PFSK-1 (cell line): ENCODE data around the gene WDR77.

ENCODE experiments used
- FOXP2 ChIP-seq: optimal IDR thresholded peaks from 2 replicates; pipeline ENCODE3; 2011; ENCODE audit warnings: borderline replicate concordance, control low read depth, inconsistent platforms; ENCODE audit not compliant: insufficient read depth; ENCODE audit errors: extremely low read length, extremely low read depth
- POLR2AphosphoS5 ChIP-seq: IDR thresholded peaks from 2 replicates; pipeline ENCODE4 v1.6.1; 2012; ENCODE audit warnings: low read depth, mild to moderate bottlenecking, control low read depth, low read length, moderate library complexity
- SIN3A ChIP-seq: IDR thresholded peaks from 2 replicates; pipeline ENCODE4 v1.6.1; 2012; ENCODE audit warnings: mild to moderate bottlenecking, low read length, moderate library complexity, borderline replicate concordance; ENCODE audit not compliant: insufficient read depth
- TAF1 ChIP-seq: IDR thresholded peaks from 2 replicates; pipeline ENCODE4 v1.6.1; 2012; ENCODE audit warnings: low read length, control low read depth, borderline replicate concordance; ENCODE audit not compliant: insufficient read depth
- TF ChIP-seq, protein P1 (sequence below), 2 experiments: IDR thresholded peaks; 2 replicates each; pipeline versions ENCODE4 v1.6.1 to v1.8.0; 2011 to 2012; ENCODE audit warnings: low read depth in 2 of 2, low read length in 2 of 2, control low read depth in 1 of 2, inconsistent platforms in 1 of 2, mild to moderate bottlenecking in 1 of 2, moderate library complexity in 1 of 2; ENCODE audit not compliant: insufficient read depth in 1 of 2

The WDR77 gene

DNA sequence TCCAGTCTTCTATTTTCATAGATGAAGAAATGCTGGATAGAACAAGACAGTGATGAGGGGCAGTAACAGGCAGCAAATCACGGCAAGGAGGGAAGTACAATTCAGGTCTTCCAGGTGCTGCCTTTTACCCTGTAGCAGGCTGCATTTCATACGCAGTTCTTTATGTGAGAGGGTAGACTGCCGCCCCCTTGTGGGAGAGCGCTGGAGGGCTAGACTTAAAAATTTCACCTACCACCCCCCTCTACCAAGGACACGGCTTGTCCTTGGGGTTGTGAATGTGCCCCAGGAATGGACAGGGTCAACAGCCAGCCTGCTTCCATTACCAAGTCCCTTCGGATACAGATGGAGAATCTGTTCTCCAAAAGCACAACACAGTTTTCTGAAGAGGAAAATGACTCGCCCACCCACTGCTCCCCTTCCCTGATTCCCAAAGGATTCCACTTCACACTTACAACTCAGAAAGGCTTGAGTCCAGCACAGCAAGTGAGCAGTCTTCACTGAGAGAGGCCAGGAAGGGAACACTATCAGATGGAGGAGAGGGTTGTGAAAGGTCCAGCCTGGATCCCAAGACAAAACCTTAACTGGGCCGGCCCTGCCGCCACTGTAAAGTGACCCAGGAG lies 7.4 kb downstream of the WDR77 start:
- 0 out of 2 replicates have a peak, but pooled peaks have one; percentile 9 for TF ChIP-seq POLR2AphosphoS5
- TF ChIP-seq TAF1 = no peak

DNA sequence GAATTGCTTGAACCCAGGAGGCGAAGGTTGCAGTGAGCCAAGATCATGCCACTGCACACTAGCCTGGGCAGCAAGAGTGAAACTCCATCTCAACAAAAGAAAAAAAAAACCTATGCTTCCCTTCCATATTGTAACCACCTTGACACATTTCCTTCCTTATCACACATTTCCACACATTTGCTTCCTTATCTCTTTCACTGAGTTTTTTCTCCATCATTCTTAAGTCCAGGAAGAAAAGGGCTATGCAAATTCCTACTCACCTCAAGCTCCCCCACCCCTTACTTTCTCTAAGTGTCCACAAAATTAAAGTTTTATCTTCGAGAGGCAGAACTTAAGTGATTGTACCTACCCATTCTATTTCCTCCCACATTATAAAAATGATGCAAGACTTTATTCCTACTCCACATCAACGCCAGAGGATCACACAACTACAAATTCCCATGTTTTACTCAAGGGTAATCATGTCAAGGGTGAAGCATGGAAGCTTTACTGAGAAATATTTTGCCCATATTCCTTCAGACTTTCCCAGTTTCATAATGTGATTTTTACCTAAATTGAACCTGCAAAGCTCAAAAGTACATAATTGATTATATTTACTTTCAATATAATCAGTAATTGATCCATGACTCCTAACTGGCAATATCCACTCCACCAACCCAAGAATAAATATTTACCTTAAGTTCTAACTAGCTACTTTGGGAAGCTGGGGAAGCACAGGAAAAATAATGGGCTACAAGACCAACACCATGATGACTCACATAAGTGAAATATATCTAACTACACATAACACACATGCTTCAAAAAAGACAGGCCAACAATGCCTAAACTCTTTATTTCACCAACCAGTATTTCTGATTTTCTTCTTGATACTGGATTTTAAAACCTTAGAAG lies 9.3 kb downstream of the WDR77 start:
- no peak for TF ChIP-seq FOXP2
- TF ChIP-seq, protein P1, sequence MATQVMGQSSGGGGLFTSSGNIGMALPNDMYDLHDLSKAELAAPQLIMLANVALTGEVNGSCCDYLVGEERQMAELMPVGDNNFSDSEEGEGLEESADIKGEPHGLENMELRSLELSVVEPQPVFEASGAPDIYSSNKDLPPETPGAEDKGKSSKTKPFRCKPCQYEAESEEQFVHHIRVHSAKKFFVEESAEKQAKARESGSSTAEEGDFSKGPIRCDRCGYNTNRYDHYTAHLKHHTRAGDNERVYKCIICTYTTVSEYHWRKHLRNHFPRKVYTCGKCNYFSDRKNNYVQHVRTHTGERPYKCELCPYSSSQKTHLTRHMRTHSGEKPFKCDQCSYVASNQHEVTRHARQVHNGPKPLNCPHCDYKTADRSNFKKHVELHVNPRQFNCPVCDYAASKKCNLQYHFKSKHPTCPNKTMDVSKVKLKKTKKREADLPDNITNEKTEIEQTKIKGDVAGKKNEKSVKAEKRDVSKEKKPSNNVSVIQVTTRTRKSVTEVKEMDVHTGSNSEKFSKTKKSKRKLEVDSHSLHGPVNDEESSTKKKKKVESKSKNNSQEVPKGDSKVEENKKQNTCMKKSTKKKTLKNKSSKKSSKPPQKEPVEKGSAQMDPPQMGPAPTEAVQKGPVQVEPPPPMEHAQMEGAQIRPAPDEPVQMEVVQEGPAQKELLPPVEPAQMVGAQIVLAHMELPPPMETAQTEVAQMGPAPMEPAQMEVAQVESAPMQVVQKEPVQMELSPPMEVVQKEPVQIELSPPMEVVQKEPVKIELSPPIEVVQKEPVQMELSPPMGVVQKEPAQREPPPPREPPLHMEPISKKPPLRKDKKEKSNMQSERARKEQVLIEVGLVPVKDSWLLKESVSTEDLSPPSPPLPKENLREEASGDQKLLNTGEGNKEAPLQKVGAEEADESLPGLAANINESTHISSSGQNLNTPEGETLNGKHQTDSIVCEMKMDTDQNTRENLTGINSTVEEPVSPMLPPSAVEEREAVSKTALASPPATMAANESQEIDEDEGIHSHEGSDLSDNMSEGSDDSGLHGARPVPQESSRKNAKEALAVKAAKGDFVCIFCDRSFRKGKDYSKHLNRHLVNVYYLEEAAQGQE (IDR thresholded peaks at IDR 0.05; ENCODE audit: insufficient read depth in 1 of 2, low read depth in 2 of 2, low read length in 2 of 2) = no peak
- TF ChIP-seq TAF1 = no peak
- no peak for TF ChIP-seq SIN3A
- TF ChIP-seq POLR2AphosphoS5 = no peak

DNA sequence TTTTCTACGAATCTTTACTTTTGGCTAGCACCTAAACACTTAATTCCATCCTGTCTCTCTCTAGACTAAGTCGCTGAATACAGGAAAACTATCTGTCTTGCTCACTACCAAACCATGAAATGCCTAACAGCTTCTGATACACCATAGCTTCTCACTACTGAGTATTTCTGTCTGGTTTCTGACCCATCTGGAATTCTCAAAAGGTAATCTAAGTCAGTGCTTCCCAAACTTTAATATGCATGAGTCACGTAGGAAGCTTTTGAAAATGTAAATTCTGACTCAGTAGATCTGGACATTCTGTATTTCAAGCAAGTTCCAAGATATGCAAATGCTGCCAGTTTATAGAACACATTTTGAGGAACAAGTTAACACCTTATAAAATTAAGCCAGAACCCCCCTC lies 12.3 kb downstream of the WDR77 start:
- TF ChIP-seq POLR2AphosphoS5 (no peak), FOXP2 (no peak)
- TF ChIP-seq, protein P1 (IDR thresholded peaks at IDR 0.05; ENCODE audit: insufficient read depth in 1 of 2, low read depth in 2 of 2, low read length in 2 of 2) = no peak

DNA sequence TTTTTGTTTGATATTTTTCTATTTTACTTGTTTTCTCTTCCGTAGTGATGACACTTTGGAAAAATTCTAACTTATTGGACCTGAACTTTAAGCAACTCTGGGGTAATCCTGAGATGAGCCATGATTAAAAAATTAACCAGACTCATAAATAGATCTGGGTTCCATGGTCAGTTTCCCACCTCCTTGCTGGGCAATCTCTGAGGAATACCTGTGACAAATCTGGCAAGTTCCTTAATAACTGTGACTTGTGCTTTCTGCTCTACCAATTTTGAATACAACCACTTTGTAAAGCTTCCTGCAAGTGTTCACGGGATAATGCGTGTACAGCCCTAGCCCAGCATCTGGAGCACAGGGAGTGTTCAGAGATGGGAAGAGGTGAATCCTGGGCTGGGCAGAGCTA lies 24.8 kb downstream of the WDR77 start:
- TF ChIP-seq TAF1 = no peak
- no peak for TF ChIP-seq POLR2AphosphoS5
- no peak for TF ChIP-seq FOXP2
- TF ChIP-seq SIN3A = no peak
- TF ChIP-seq, protein P1 (IDR thresholded peaks at IDR 0.05; ENCODE audit: insufficient read depth in 1 of 2, low read depth in 2 of 2, low read length in 2 of 2) = no peak

DNA sequence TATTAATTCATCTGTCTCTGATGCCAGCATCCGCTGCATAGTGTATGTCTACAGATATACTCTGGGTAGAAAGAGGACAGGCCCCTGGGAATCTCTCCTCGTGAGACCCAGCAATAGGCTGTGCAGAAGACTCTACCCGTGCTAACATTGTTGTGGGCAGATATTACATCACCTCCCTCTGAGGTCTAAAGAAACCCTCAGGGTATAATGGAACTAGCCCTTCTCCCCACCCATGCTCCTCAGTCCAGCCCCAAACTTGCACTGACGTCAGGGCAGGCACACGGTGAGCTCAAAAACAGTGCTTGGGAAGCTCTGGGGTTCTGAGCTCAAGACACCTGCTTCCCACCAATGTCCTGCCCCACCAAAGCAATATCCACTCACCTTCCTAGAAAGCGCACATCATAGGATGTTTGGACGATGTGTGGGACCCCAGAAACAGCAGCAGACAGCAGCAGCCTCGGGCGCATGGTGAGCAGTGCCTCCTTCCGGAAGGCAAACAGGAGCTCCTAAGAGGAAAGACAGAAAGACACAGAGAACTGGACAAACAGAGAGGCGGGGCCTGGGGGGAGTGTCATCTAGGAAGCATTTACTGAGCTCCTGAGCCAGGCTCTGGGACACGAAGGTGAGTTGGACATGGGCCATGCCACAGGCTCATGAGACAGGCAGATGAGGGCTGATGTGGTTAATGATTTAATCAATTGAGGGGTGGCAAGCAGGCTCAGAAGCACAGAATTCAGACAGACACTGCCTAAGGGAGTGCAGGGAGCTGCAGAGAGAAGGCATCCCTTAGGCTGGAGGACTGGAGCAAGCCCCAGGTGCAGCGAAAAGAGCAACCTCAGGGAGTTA lies 26.3 kb downstream of the WDR77 start:
- no peak for TF ChIP-seq SIN3A
- no peak for TF ChIP-seq TAF1
- TF ChIP-seq POLR2AphosphoS5 = no peak
- TF ChIP-seq FOXP2 = no peak
- TF ChIP-seq, protein P1 (IDR thresholded peaks at IDR 0.05; ENCODE audit: insufficient read depth in 1 of 2, low read depth in 2 of 2, low read length in 2 of 2) = no peak
